Keratinocyte (primary cell): ENCODE measurements around the gene KDM2A. TPM values are rescaled to one million over a fixed set of nuclear protein-coding genes. Genes with fewer than 3 reads are reported as not detected.

Source experiments
- DNase-seq: peaks from one replicate; pipeline ENCODE4 v3.0.0-alpha.2; 2011; ENCODE audit warnings: low read depth, missing footprints, low spot score
- FAIRE-seq: peaks from 2 replicates; lab custom pipeline; 2011; peaks lifted over from hg19 to GRCh38; lab: Jason Lieb, UNC
- H2AFZ ChIP-seq: 2 replicates; pipeline ENCODE4 v1.6.0; 2012; ENCODE audit warnings: low read length, control low read depth, inconsistent platforms; ENCODE audit not compliant: control insufficient read depth
- H3K27ac ChIP-seq: 2 replicates; pipeline ENCODE4 v1.5.1; 2011; ENCODE audit warnings: low read length; ENCODE audit not compliant: control insufficient read depth, insufficient read depth
- H3K27me3 ChIP-seq: 3 replicates; pipeline ENCODE4 v1.6.0; 2011; ENCODE audit warnings: low read length; ENCODE audit not compliant: control insufficient read depth, insufficient read depth; ENCODE audit errors: extremely low read depth
- H3K36me3 ChIP-seq, 2 experiments: 2 replicates in 1 of 2; 3 replicates in 1 of 2; pipeline ENCODE4 v1.5.1; 2011; ENCODE audit warnings: low read length in 2 of 2, mild to moderate bottlenecking in 1 of 2; ENCODE audit not compliant: control insufficient read depth in 2 of 2, insufficient read depth in 2 of 2; ENCODE audit errors: extremely low read depth in 1 of 2
- H3K4me1 ChIP-seq: 3 replicates; pipeline ENCODE4 v1.5.1; 2011; ENCODE audit warnings: low read length; ENCODE audit not compliant: control insufficient read depth, insufficient read depth; ENCODE audit errors: extremely low read depth
- H3K4me2 ChIP-seq: 3 replicates; pipeline ENCODE4 v1.6.0; 2011; ENCODE audit warnings: low read depth, low read length; ENCODE audit not compliant: control insufficient read depth, insufficient read depth; ENCODE audit errors: extremely low read depth
- H3K4me3 ChIP-seq, 3 experiments: fragments of 200-600 bp in 1 of 3; sonication (generic) in 1 of 3; 2 replicates in 2 of 3; 3 replicates in 1 of 3; pipeline ENCODE4 v1.5.1; 2011 to 2016; ENCODE audit warnings: low read length in 3 of 3, mild to moderate bottlenecking in 3 of 3, control low read depth in 2 of 3, inconsistent platforms in 1 of 3, low read depth in 1 of 3, mixed read lengths in 1 of 3, mixed run types in 1 of 3, moderate library complexity in 1 of 3; ENCODE audit not compliant: control insufficient read depth in 2 of 3, insufficient read depth in 2 of 3; ENCODE audit errors: extremely low read depth in 1 of 3
- H3K79me2 ChIP-seq: 2 replicates; pipeline ENCODE4 v1.6.0; 2012; ENCODE audit warnings: low read length; ENCODE audit not compliant: control insufficient read depth, insufficient read depth
- H3K9ac ChIP-seq: 3 replicates; pipeline ENCODE4 v1.6.0; 2011; ENCODE audit warnings: low read length; ENCODE audit not compliant: control insufficient read depth, insufficient read depth; ENCODE audit errors: extremely low read depth
- H3K9me1 ChIP-seq: 3 replicates; pipeline ENCODE4 v1.6.0; 2011; ENCODE audit warnings: low read length; ENCODE audit not compliant: control insufficient read depth, insufficient read depth; ENCODE audit errors: extremely low read depth
- H3K9me3 ChIP-seq: 2 replicates; pipeline ENCODE4 v1.5.1; 2012; ENCODE audit warnings: low read depth, low read length; ENCODE audit not compliant: control insufficient read depth
- H4K20me1 ChIP-seq: 3 replicates; pipeline ENCODE4 v1.6.0; 2011; ENCODE audit warnings: low read length; ENCODE audit not compliant: control insufficient read depth, insufficient read depth; ENCODE audit errors: extremely low read depth
- CTCF ChIP-seq, 3 experiments: IDR thresholded peaks in 1 of 3; conservative IDR thresholded peaks in 1 of 3; optimal IDR thresholded peaks in 1 of 3; 2 replicates in 2 of 3; 3 replicates in 1 of 3; pipeline versions ENCODE3 to v1.5.1; 2011; ENCODE audit warnings: low read length in 3 of 3, mild to moderate bottlenecking in 3 of 3, moderate library complexity in 2 of 3, control low read depth in 1 of 3, inconsistent platforms in 1 of 3; ENCODE audit not compliant: insufficient read depth in 2 of 3; ENCODE audit errors: extremely low read depth in 1 of 3
- EZH2 ChIP-seq: IDR thresholded peaks from one replicate; pipeline ENCODE4 v1.6.1; 2012; ENCODE audit warnings: inconsistent platforms, mild to moderate bottlenecking, low read length, moderate library complexity
- dilution Hi-C: fragments of 300-500 bp; cut with MboI; formaldehyde crosslinking; loops from one replicate; pipeline ENCODE4 v1.7.0; 2020; ENCODE audit warnings: low sequenced_read_pairs; ENCODE audit not compliant: extremely low pct_ligation_motif_present
- polyA plus RNA-seq, 5 experiments: library from polyadenylated mRNA; depleted of rRNA in 3 of 5; stranded (reverse) in 3 of 5; stranded (forward) in 1 of 5; unstranded in 1 of 5; fragments of >200 nt; gene quantifications; 1 replicate in 1 of 5; 2 replicates in 3 of 5; 3 replicates in 1 of 5; pipeline versions ENCODE4 v1.2.1 to v1.2.3, GENCODE V29; 2011 to 2012; ENCODE audit warnings: missing spikeins in 2 of 5, low read depth in 1 of 5, low replicate concordance in 1 of 5

The KDM2A gene
- polyA plus RNA-seq, 1 donor (not counting 4 experiments of a cell fraction or from before 2014, with no cell fraction given) = 29.9 TPM

- Histone ChIP-seq H3K36me3 (no peaks in the 10 kb centered on the region), H2AFZ (no peak overlapping the region), H3K9me3 (no peaks in the 10 kb centered on the region), H3K27ac (no peak overlapping the region), H3K79me2 (no peaks in the 10 kb centered on the region), H3K9me1 (no peaks in the 10 kb centered on the region), H3K27me3 (no peaks in the 10 kb centered on the region), H3K4me2 (no peak overlapping the region), H3K9ac (no peak overlapping the region), H3K4me1 (peaks cover 3% of the 10 kb centered on the region), H4K20me1 (no peaks in the 10 kb centered on the region), H3K4me3 (no peak overlapping the region)
- no peak for DNase-seq
- no peak for FAIRE-seq
- dilution Hi-C loops = no loop called here
- TF ChIP-seq CTCF (optimal IDR thresholded peaks at IDR 0.05 in 1 of 3, IDR thresholded peaks at IDR 0.05 in 1 of 3, conservative IDR thresholded peaks at IDR 0.05 in 1 of 3; ENCODE audit: extremely low read depth in 1 of 3, insufficient read depth in 2 of 3, low read length in 3 of 3) = no peak
- TF ChIP-seq EZH2 = no peak
Observed at GRCh38 chr11:67098799-67099429, 20.1 kb upstream of the KDM2A start.

GRCh38 chr11:67099831-67100324 is 19.2 kb upstream of the KDM2A start:
- DNase-seq (no peak), FAIRE-seq (no peak)
- Histone ChIP-seq H3K9me1 (no peaks in the 10 kb centered on the region), H3K27me3 (no peaks in the 10 kb centered on the region), H3K79me2 (no peaks in the 10 kb centered on the region), H3K36me3 (no peaks in the 10 kb centered on the region), H3K9me3 (no peaks in the 10 kb centered on the region), H3K4me2 (no peak overlapping the region), H3K4me3 (no peak overlapping the region), H4K20me1 (no peaks in the 10 kb centered on the region), H3K4me1 (peaks cover 3% of the 10 kb centered on the region), H3K9ac (no peak overlapping the region), H2AFZ (peak overlapping the region; percentile 37), H3K27ac (no peak overlapping the region)
- TF ChIP-seq CTCF (optimal IDR thresholded peaks at IDR 0.05 in 1 of 3, IDR thresholded peaks at IDR 0.05 in 1 of 3, conservative IDR thresholded peaks at IDR 0.05 in 1 of 3; ENCODE audit: extremely low read depth in 1 of 3, insufficient read depth in 2 of 3, low read length in 3 of 3) (no peak), EZH2 (no peak)
- dilution Hi-C loops = no loop called here
